HG03025 (cell line): Measurements from ENCODE around the gene HAPLN3.

ENCODE experiments used
- ATAC-seq: cut with Tn5 transposase; IDR thresholded peaks from one replicate; pipeline ENCODE4 v1.9.1; 2021; ENCODE audit warnings: mild to moderate bottlenecking, moderate library complexity; ENCODE audit not compliant: unreplicated experiment, low FRiP score

The HAPLN3 gene

DNA sequence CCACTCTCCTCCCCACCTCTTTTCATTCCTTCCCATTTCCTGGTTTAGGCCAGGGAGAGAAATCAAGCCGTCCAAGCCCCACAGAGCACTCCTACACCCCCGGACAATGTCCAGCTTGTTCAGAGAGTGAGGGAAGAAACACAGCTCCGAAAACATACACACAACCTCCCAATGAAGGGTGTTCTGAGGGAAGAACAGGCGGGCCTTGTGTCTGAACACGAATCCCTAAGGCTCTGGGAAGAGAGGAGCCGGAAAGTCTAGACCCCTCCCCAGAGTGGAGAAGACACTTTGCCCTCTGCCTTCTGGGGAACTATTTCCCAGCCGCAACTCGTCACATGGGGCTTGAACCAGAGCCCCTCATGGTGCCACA, 61.6 kb downstream of the HAPLN3 start:
- no peak for ATAC-seq

DNA sequence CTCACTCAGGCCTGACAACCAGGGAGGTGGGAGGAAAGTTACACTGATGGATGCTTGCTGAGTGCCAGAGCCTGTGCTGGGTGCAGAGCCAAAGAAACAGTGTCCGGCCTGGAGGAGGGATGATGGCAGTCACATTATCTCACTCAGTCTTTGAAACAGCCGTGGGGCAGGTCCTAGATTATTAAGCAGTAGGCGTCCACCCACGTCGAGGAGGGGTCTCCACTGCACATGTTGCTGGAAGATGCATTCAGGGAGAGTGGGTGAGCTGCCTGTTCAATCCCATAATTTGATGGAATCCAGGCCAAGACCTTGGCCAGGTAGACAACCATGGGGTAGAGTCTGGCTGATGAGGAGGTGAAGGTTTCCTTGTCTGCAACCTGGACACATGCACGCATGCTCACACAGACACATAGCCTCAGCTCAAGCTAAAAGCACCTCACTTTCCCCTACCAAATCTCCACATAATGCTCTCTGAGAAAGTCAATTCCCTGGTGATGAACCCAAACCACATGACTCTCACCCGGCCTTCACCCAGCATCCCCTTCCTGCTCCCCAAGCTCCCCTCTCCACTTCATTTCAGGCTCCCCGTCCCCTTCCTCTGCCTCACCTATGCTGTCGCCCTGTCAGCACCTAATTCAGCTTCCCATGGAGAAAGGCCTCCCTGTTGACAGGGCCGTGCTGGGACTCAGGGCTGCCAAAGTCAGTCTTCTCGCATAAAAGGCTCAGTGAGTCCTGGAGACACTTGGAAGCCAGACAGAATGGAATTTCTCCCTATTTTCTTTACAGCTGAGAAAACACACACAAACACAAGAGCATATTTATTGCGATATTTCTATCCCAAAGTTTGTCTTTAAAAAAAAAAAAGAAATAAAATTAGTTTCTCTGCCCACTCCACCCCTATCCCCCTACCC, 62.3 kb downstream of the HAPLN3 start:
- ATAC-seq, result no peak

DNA sequence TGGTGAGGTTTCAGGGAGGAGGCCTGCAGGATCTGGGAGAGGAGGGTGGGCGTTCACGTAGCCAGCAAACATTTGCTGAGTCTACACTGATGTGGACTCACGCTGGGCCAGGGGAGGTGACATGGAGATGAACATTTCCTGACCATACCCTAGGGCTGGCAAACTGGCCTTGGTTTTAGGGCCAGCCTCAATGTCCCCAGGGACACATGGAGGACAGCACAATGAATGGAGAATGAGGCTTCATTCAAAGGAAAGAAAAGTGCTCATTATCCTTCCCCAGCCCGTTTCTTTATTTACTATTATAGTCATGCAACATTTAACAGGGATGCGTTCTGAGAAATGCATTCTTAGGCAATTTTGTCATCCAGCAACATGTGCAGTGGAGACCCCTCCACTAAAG, 65.3 kb downstream of the HAPLN3 start:
- no peak for ATAC-seq

DNA sequence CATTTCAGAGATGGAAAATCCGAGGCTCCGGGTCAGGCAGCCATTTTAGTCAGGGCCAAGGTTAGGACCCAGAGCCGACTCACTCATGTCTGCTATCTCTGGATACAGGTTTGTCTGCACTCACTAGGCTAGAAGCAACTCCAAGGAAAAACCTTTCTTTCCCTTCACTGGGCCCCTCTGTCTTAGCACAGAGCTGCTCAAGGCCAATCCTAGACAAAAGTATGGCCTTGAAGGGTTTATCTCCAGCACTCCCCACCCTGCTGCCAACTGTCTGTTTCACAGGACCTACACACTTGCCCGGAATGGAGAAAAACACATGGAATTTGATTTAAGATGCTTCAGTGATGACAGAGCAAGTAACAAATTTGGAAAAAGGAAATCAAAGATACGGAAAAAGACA, 66.6 kb downstream of the HAPLN3 start:
- no peak for ATAC-seq
